ENCODE results near the gene ANKMY1.

Gene ANKMY1, protein sequence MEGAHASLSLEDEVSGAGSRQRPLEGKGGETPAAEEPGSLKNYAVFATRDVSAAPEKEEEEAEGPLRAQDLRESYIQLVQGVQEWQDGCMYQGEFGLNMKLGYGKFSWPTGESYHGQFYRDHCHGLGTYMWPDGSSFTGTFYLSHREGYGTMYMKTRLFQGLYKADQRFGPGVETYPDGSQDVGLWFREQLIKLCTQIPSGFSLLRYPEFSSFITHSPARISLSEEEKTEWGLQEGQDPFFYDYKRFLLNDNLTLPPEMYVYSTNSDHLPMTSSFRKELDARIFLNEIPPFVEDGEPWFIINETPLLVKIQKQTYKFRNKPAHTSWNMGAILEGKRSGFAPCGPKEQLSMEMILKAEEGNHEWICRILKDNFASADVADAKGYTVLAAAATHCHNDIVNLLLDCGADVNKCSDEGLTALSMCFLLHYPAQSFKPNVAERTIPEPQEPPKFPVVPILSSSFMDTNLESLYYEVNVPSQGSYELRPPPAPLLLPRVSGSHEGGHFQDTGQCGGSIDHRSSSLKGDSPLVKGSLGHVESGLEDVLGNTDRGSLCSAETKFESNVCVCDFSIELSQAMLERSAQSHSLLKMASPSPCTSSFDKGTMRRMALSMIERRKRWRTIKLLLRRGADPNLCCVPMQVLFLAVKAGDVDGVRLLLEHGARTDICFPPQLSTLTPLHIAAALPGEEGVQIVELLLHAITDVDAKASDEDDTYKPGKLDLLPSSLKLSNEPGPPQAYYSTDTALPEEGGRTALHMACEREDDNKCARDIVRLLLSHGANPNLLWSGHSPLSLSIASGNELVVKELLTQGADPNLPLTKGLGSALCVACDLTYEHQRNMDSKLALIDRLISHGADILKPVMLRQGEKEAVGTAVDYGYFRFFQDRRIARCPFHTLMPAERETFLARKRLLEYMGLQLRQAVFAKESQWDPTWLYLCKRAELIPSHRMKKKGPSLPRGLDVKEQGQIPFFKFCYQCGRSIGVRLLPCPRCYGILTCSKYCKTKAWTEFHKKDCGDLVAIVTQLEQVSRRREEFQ

GRCh38 chr2:240557808-240558207, at the start of gene ANKMY1:
Gene ANKMY1 (minus strand): TSS chr2:240557988. CDS start chr2:240557335, 653 bp downstream.
- peak; percentile 33 for DNase-seq

DNA sequence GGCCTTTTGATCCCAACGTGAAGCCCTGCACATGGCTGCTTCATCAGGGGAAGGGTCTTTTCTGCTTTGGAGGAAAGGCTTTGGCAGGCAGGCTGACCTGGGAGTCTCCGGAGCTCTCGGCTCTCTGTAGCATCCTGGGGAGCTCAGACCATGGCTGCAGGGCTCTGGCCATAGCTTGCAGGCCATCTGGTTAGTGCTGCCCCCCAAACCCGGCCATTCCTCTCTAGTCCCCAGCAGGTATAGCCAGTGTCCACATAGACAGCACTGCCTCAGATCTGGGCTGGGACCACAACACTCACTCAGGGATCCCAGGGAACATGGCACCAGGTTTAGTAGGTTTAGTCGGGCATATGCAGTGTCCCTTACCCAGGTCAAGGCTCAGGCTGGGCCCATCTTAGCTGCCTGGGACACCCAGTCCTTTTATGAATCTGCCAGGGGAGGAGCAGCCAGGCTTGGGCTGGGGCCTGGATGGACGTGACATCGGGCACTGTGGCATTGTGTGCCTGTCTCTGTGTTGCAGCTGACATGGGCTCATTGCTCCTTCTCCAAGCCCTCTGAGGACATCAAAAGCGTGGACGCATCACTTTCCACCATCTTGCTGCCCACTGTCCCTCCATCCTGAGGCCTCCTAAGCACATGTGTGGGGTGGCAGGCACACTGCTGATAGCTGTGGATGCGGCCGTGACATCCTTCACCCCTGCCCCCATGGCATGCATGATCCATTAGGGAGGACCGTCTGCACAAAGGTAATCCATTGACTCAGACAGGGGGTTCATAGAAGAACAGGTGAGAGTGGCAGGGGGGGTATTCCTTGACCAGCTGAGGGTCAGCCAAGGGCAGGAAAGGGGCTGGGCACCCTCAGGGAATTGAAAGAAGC, 48.3 kb upstream of the ANKMY1 start:
- DNase-seq: no peak

GRCh38 chr2:240604939-240605716, 47.3 kb upstream of the ANKMY1 start:
- DNase-seq: no peak

DNA sequence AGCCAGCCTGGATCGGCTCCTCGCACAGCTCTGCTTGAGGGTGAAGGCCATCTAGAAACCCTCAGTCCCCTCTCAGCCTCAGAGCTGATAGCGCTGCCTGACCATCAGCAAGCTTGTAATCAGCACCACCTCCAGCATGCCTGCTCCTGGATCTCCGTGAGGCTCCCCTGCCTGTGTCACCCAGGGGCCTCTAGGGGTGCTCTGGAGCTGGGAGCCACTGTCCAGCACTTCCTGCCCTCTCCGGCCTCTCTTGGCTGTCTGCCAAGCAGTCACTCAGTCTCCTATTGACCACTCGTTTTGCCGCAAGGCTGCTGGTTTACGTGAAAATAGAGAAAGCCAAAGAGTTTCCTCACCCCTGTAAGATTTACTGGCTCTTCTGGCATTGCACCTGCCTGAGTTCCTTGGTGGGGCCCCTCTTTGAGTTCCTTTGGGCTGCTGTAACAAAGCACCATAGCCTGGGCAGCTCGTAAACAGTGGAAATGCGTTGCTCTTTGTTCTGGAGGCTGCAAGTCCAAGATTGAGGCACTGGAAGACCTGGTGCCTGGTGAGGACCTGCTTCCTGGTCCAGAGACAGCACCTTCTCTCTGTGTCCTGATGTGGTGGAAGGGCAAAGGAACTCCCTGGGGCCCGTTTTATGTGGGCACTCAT, 46.6 kb upstream of the ANKMY1 start:
- DNase-seq: no peak

DNA sequence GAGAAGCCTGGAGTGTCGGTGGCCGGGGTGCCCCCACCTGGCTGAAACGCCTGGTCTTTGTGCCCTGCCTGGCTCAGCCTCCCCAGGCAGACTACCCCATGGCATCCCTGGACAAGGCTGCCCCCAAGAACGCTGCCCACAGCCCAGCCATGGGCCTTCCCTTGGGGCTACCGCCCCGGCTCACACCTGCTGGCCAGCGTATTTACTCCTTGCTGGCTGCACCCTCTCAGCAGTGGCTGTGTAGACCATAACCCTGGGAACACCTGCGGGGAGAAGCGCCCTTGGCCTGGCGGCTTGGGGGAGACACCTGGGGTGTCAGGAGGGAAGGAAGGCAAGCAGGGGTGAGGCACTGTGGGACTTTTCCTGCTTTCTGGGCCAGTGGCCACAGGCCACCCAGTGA, 46.1 kb upstream of the ANKMY1 start:
- DNase-seq: no peak

- DNase-seq: no peak
Observed at GRCh38 chr2:240603081-240603835, 45.5 kb upstream of the ANKMY1 start.

GRCh38 chr2:240602266-240603050, 44.7 kb upstream of the ANKMY1 start:
- DNase-seq: no peak

DNA sequence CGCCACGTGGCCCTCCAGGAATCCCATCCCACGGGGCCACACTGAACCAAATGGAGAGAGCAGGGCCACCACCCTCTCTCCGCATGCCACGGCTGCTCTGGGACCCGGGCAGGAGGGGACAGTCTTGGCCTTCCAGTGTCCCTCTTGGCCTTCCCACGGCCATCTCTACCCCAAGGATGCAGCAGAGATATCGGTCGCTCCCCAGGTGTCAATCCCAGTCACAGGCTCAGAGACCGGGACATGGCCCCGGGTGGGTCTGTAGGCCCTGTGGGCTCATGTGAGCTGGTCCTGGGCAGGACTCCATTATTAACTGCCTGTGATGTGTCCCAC, 44.0 kb upstream of the ANKMY1 start:
- no peak for DNase-seq

DNA sequence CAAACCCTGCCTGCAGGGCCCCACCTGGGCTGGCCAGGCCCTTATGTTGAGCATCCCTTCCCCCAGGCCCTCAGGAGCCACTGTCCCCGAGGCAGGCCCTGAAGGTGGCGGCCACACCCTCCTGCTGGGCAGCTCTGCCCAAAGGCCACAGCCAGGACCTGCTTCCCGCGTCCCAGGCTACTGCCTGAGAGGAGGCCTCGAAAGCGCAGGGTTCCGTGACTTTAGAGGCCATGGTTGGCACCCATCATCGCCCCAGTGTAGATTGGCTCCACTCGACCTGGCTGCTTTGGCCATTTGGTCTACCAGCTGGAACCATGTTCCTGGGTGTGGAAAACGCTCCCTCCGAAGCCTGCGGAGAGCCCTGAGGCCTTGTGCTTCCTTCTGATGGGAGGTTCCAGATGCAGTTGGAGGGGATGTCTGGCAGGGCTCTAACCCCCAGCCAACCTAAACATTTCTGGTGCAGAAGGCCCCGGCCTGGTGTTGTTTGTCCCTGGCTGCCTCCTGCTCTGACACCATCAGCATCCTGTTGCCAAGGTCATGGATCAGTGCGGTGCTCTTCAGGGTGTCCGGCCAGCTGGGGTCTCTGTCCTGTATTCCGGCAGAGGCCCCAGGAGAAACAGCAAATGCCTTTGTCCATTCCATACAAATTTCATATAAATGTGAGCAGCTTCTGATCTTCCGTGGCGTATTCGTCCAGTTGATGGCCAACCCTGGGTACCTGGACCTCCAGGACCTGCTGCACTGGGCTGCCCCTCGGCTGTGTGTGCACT, 43.5 kb upstream of the ANKMY1 start:
- no peak for DNase-seq

DNA sequence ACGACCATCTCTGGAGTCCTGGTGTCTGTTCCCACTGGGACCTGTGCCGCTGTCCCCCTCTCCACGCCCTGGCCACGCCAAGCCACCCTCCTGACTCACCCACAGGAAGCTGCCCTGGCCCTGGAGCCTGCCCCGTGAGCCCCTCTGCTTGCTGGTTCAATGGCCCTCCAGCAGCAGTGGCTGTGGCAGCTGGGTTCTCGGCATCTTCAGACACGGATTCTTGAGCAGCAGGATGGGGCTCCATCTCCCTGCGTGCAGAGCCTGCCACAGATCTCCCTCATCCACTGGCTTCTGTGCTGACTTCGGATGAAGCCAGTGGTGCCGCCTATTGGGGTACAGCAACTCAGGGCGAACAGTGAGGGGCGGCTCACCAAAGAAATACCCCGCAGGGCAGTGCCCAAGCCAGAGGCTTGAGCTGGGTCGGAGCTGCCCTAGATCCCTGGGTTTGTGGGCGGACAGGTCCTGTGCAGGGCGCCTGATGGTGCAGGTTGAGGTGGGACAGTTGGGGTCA, 42.7 kb upstream of the ANKMY1 start:
- no peak for DNase-seq

DNA sequence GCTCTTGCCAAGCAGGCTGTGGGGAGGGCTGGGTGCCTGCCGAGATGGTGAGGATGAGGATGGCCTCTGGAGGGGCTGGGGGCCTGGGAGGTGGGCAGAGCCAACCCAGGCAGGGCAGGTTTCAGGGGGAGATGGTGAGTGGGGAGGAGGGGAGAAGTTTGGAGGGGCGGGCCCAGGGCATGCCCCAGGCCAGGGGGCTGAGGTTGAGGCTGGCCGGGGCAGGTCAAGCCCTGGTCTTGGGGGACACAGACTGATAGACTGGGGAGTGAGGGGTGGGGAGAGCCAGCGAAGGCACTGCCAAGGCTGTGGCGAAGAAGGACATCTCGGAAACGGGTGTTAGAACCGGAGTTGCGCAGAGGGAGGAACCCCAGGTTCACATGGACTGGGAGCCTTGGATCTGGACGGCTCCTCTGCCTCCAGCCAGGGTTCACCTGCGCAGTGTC, 41.4 kb upstream of the ANKMY1 start:
- no peak for DNase-seq

- no peak for DNase-seq
Observed at GRCh38 chr2:240598311-240598911, 40.6 kb upstream of the ANKMY1 start.

DNA sequence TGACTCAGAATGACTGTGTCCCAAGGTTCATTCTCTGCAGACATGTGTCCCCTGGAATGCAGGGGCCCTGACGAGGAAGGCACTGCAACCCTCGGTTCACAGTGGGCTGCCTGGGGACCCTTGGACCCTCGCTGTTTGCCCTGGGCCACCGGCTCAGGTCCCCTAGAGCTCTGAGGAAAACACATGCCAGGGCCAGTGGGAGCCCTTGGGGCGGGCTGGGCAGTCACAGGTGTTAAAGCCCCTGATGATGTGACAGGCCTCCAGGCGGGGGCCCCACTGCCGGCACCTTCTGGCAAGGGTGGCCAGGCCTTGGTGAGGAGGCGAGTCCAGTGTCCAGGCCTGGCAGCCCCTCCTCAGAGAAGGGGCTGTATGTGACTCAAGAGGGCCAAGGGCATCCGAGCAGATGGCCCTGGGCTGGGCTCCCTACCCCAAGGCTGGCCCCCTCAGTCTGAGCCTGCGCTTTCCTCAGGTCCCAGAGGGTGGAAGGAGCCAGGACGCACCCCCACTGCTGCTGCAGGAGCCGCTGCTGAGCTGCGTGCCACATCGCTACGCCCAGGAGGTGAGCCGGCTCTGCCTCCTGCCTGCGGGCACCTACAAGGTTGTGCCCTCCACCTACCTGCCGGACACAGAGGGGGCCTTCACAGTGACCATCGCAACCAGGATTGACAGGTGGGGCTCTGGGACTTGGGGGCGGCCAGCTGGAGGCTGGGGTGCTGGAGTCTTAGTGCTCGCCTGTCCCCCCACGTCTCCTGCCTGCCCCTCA, 39.8 kb upstream of the ANKMY1 start:
- DNase-seq: no peak

DNA sequence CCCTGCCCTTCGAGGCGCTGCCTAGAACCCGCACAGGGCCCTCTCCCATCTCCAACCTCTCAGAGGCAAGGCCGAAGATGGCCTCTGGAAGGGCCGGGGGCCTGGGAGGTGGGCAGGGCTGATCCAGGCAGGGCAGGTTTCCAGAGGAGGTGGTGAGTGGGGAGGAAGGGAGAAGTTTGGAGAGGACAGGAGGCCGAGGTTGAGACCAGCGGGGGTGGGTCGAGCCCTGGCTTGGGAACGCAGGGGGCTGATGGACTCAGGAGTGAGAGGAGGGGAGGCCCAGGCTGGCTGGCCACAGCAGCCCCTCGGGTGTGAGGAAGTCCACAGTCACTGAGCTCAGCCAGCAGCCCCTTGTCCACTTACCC, 39.2 kb upstream of the ANKMY1 start:
- no peak for DNase-seq

GRCh38 chr2:240596491-240596931, 38.7 kb upstream of the ANKMY1 start:
- no peak for DNase-seq

- no peak for DNase-seq
Observed at GRCh38 chr2:240596080-240596460, 38.3 kb upstream of the ANKMY1 start.

DNA sequence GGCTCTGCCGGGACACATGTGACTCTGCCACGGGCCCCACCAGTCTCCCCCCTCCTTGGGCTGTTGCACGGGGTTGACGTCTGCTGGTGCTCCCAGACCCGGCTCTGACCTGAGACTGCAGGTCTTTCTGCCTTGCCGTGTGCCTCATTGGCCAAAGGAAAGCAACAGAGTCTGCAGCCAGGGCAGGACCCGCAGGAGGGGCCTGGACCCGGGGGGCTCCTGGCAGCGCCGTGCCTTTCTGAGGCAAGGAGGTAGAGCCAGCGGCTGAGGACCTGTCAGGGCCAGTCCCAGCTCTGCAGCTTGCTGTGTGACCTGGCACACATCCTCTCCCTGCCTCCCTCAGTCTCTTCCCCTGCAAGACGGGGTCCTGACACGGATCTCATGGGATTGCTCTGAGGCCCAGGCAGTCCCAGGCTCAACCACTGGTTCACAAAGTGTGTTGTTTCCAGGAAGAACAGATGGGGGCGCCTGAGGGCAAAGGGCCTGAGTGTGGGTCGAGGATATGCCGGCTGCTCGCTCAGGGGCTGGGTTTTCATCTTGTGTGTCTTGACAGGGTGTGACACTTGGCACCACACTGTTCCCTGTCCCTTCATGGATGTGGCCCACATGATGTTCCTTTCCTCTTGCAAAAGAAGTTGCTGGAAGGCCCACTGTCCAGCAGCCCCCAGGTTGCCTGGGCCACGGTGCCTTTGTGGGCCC, 37.7 kb upstream of the ANKMY1 start:
- DNase-seq: no peak

Measured in NCI-H2227 treated with DMSO at 0.1 percent for 48 hours (cell line).